ENCODE measurements around the gene SNX1. TPM values are rescaled to one million over a fixed set of nuclear protein-coding genes. Genes with fewer than 3 reads are reported as not detected.

SNX1 gene
- total and polyA plus RNA-seq, 2 of the 13 experiments (the other 11 are each of a cell fraction or from before 2014, with no cell fraction given), result 29.3 to 60.1 TPM

DNA sequence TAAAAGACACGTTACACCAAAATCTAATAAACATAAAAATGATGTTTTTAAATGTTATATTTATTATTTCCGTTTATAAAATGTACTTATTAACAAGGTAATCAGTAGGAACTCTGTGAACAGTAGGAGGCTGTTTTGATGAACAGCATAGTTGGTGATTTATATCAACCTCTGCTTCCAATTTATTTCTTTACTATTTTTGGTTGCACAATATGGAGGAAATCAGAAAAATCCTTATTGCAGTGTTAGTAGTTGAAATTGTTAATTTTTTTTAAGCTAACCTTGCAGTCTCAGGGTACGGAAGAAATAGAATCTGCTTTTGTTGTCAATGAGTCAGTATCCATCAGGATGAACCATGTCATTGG lies 50.7 kb downstream of the SNX1 start:
- TF ChIP-seq ATF7-NPFF (CRISPR knock-in tag; IDR thresholded peaks at IDR 0.05; ENCODE audit: low read depth), result no peak
- TF ChIP-seq TCF7 (IDR thresholded peaks at IDR 0.05; ENCODE audit: low read depth), result no peak
- TF ChIP-seq ZNF776 (CRISPR knock-in tag; IDR thresholded peaks at IDR 0.05), result no peak
- no peak for TF ChIP-seq SAFB2 (CRISPR knock-in tag; IDR thresholded peaks at IDR 0.05; ENCODE audit: borderline replicate concordance, low read depth)
- TF ChIP-seq SMARCC2 (IDR thresholded peaks at IDR 0.05), result no peak
- TF ChIP-seq GFI1 (CRISPR knock-in tag; IDR thresholded peaks at IDR 0.05; ENCODE audit: borderline replicate concordance), result no peak
- TF ChIP-seq ZFP62 (CRISPR knock-in tag; IDR thresholded peaks at IDR 0.05), result no peak
- no peak for TF ChIP-seq RARA (CRISPR knock-in tag; IDR thresholded peaks at IDR 0.05)
- TF ChIP-seq REL (CRISPR knock-in tag; conservative IDR thresholded peaks at IDR 0.05), result no peak
- no peak for TF ChIP-seq TEAD3 (CRISPR knock-in tag; optimal IDR thresholded peaks at IDR 0.05; ENCODE audit: borderline replicate concordance)
- no peak for TF ChIP-seq MEIS2 (CRISPR knock-in tag; IDR thresholded peaks at IDR 0.05)
- TF ChIP-seq EEA1 (CRISPR knock-in tag; IDR thresholded peaks at IDR 0.05; ENCODE audit: borderline replicate concordance), result no peak
- TF ChIP-seq, protein P1, sequence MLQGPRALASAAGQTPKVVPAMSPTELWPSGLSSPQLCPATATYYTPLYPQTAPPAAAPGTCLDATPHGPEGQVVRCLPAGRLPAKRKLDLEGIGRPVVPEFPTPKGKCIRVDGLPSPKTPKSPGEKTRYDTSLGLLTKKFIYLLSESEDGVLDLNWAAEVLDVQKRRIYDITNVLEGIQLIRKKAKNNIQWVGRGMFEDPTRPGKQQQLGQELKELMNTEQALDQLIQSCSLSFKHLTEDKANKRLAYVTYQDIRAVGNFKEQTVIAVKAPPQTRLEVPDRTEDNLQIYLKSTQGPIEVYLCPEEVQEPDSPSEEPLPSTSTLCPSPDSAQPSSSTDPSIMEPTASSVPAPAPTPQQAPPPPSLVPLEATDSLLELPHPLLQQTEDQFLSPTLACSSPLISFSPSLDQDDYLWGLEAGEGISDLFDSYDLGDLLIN (CRISPR knock-in tag; IDR thresholded peaks at IDR 0.05; ENCODE audit: borderline replicate concordance), result no peak
- TF ChIP-seq ZNF780A (CRISPR knock-in tag; IDR thresholded peaks at IDR 0.05), result no peak
- no peak for TF ChIP-seq ZSCAN31 (CRISPR knock-in tag; IDR thresholded peaks at IDR 0.05; ENCODE audit: low read depth)
- TF ChIP-seq ZNF83 (CRISPR knock-in tag; IDR thresholded peaks at IDR 0.05; ENCODE audit: borderline replicate concordance), result no peak
- TF ChIP-seq, protein P2, sequence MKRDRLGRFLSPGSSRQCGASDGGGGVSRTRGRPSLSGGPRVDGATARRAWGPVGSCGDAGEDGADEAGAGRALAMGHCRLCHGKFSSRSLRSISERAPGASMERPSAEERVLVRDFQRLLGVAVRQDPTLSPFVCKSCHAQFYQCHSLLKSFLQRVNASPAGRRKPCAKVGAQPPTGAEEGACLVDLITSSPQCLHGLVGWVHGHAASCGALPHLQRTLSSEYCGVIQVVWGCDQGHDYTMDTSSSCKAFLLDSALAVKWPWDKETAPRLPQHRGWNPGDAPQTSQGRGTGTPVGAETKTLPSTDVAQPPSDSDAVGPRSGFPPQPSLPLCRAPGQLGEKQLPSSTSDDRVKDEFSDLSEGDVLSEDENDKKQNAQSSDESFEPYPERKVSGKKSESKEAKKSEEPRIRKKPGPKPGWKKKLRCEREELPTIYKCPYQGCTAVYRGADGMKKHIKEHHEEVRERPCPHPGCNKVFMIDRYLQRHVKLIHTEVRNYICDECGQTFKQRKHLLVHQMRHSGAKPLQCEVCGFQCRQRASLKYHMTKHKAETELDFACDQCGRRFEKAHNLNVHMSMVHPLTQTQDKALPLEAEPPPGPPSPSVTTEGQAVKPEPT (CRISPR knock-in tag; IDR thresholded peaks at IDR 0.05; ENCODE audit: low read depth), result no peak
- no peak for TF ChIP-seq ZNF329 (CRISPR knock-in tag; IDR thresholded peaks at IDR 0.05; ENCODE audit: low read depth)
- no peak for TF ChIP-seq ZNF563 (CRISPR knock-in tag; IDR thresholded peaks at IDR 0.05)
- no peak for TF ChIP-seq ZNF430 (CRISPR knock-in tag; IDR thresholded peaks at IDR 0.05)
- in situ Hi-C loops (cut with HindIII; ENCODE audit: extremely low pct_ligation_motif_present, low pct_unique_long_range_greater_than_20kb) (no loop called here), intact Hi-C loops (cut with micrococcal nuclease; ENCODE audit: unreplicated experiment) (no loop called here)
- no peaks in the 10 kb centered on the region for H3K27me3 ChIP-seq (ENCODE audit: control insufficient read depth in 1 of 2, insufficient read depth in 2 of 2, low read length in 2 of 2)
- H3K4me3 ChIP-seq (replicated peaks in 1 of 3; ENCODE audit: insufficient read depth in 1 of 3, low read depth in 2 of 3, low read length in 3 of 3), result peak overlapping the region in 1 of 3 experiments; percentile 20; a peak in 1 of 6 replicates
- H3K36me3 ChIP-seq (replicated peaks in 1 of 2; ENCODE audit: control insufficient read depth in 1 of 2, insufficient read depth in 2 of 2, low read length in 2 of 2), result peaks cover 11 to 18% of the 10 kb centered on the region in 2 experiments; a peak in 4 of 5 replicates
- 75% methylated on average over 3 of the region's 3 CpGs for WGBS (ENCODE audit: low lambda C conversion rate)
- DNase-seq (ENCODE audit: low spot score) (no peak), ATAC-seq (no peak), FAIRE-seq (no peak)
- H4K20me1 ChIP-seq (ENCODE audit: insufficient read depth, low read length), result no peaks in the 10 kb centered on the region
- peak overlapping the region; percentile 70 for H3K27ac ChIP-seq (ENCODE audit: extremely low read length, insufficient read depth, low read length)
- peaks cover 66% of the 10 kb centered on the region for H3K4me1 ChIP-seq (ENCODE audit: insufficient read depth, low read length)
- no TSS peak for BruUV-seq (replicated peaks)
- no peaks in the 10 kb centered on the region for H3K79me2 ChIP-seq (ENCODE audit: insufficient read depth, low read length)
- no peaks in the 10 kb centered on the region for H3K9me3 ChIP-seq (ENCODE audit: low read length)
- ChIA-PET POLR2A (interaction anchor here (1.2 to 3.7 kb wide), 3 partner anchors 17 to 70 kb away, joined by 3 to 17 read pairs (median 13); partner anchors contain the start of genes CIAO2A and PPIB), CTCF (ENCODE audit: low intra/inter-chr PET ratio, low total read pairs) (no interaction called here)
- H3K9ac ChIP-seq (ENCODE audit: insufficient read depth, low read depth, low read length), result peak overlapping the region; percentile 55
- no peak overlapping the region for H2AFZ ChIP-seq (ENCODE audit: low read length)
- H3K4me2 ChIP-seq (ENCODE audit: low read depth, low read length), result peak overlapping the region; percentile 66

Data from HepG2 (cell line).